M059J (cell line): ENCODE data around the gene DHCR24. TPM values are rescaled to one million over a fixed set of nuclear protein-coding genes. Genes with fewer than 3 reads are reported as not detected.
"Not testable (repeated sequence)": the region's sequence is repeated elsewhere in the genome, so short reads cannot be mapped to it uniquely, and the experiment has no call there.

Experiments used
- DNase-seq: peaks from one replicate; pipeline ENCODE4 v3.0.0-alpha.2; 2012; ENCODE audit warnings: low read depth
- total RNA-seq: library from RNA; depleted of rRNA; stranded (reverse); fragments of >200 nt; shearing (Covaris generic); gene quantifications from 2 replicates; pipeline ENCODE4 v1.2.3, GENCODE V29; 2014

Gene DHCR24
- total RNA-seq, 1 experiment from 2014 or later: 227 TPM

GRCh38 chr1:54887665-54888071 lies 673 bp upstream of the DHCR24 start:
- no peak for DNase-seq

GRCh38 chr1:54885807-54886723 lies 930 bp downstream of the DHCR24 start:
- peak; percentile 36 for DNase-seq

GRCh38 chr1:54885237-54885679 lies 1.7 kb downstream of the DHCR24 start:
- DNase-seq: peak; percentile 38

- DNase-seq: no peak
Measured at GRCh38 chr1:54884768-54885167, 2.2 kb downstream of the DHCR24 start.

DNA sequence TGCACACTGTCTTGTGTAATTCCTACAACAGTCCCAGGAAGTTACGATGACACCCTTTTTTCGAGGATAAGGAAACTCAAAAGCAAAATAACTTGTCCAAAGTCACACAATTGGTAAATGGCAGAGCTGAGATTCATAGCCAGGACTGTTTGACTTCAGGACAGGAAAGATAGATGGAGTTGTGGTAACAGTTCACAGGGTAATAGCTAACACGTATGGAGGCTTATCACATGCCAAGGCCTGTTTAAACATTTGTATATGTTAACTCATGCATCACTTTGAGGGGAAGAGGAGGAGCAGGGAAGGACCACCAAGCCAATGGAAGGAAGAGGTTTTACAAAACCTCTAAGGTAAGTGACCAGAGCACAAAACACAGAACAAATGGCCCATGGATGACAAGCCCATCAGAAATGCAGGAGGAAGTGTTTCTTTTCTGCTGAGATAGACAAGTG lies 2.8 kb downstream of the DHCR24 start:
- DNase-seq: no peak

DNA sequence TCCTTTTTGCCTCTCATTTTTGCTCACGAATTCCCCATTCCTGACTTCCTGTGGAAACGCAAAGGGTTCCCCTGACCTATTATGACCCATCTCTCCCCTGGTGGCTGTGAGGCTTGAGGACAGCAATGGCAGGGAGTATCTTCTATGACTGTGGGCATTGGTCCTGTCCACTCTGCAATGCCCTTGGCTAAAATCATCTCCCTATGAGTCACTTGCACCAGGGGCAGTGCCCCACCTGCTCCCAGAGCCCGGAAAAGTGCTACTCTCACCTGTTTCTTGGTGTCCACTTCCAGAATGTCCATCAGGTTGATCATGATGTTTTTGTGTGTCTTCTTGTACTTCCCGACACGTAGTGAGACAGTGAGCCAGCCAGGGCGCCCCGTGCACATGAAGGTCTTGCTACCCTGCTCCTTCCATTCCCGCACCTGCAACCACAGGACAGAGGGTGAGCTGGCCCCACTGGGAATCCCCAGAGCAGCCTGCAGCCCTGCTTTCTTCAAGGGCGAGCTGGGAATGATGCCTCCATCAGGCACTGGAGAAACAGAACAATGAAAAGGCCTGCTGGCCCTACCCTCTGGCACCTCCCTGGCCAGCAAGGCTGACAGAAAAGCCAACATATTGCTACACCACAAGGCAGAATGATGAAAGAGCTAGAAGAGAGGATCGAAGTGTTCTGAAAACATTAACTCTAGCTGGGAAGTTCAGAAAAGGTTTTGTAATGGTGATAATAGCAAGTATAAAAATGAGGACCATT lies 3.5 kb downstream of the DHCR24 start:
- DNase-seq: no peak

DNA sequence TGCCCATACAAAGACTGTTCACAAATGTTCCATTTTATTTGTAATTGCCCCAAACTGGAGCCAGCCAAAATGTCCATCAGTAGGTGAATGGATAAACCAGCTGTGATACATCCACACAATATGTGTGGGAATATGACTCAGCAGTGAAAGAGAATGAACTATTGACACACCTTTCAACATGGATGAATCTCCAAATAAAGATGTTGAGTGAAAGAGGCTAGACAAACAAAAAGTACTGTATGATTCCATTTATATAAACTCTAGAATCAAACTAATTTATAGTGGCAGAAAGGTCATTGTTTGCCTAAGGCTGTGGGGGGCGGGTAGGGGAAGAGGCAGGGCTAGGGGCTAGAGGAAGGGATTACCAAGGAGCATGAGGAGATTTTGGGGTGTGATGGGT lies 4.5 kb downstream of the DHCR24 start:
- DNase-seq: peak; percentile 60

DNA sequence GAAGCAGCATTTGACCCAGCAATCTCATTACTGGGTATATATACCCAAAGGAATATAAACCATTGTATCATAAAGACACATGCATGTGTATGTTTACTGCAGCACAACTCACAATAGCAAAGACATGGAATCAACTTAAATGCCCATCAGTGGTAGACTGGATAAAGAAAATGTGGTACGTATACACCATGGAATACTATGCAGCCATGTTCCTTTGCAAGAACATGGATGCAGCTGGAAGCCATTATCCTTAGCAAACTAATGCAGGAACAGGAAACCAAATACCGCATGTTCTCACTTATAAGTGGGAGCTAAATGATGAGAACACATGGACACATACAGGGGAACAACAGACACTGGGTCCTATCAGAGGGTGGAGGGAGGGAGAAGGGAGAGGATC lies 5.4 kb downstream of the DHCR24 start:
- not testable (repeated sequence) for DNase-seq

GRCh38 chr1:54879872-54880271 lies 7.1 kb downstream of the DHCR24 start:
- no peak for DNase-seq

DNA sequence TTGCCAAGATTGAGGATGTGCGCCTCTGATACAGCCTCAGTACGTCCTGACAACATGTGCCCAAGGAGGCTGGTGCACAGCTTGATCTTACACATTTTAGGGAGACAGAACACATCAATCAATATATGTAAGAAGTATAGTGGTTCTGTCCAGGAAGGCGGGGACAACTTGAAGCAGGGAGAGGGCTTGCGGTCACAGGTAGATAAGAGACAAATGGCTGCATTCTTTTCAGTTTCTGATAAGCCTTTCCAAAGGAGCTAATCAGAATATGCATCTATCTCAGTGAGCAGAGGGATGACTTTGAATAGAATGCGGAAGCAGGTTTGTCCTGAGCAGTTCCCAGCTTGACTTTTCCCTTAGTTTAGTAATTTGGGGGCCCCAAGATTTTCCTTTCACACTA lies 10.2 kb downstream of the DHCR24 start:
- no peak for DNase-seq

- DNase-seq: no peak
Measured at GRCh38 chr1:54875000-54875399, 12.0 kb downstream of the DHCR24 start.

GRCh38 chr1:54874079-54874830 lies 12.7 kb downstream of the DHCR24 start:
- no peak for DNase-seq

GRCh38 chr1:54872036-54872331 lies 15.0 kb downstream of the DHCR24 start:
- DNase-seq: no peak

- no peak for DNase-seq
Measured at GRCh38 chr1:54871275-54872035, 15.5 kb downstream of the DHCR24 start.

DNA sequence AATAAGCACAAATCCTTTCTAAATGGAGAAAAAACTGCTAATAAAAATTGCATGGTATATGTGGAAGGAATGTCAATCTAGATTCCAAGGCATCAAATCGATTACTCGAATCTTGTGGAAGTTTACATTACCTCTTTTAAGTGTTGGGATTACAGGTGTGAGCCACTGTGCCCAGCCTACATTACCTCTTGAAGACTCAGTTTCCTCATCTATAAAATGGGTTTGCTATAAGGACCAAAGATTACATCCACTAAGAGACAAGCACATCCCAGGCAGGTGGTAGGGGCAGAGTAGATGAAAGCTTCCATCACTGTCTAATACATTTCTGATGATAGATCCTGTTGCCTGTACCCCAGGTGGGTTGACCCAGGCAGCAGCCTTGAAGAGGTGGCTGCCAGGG lies 16.1 kb downstream of the DHCR24 start:
- DNase-seq: no peak

- no peak for DNase-seq
Measured at GRCh38 chr1:54869173-54869851, 17.7 kb downstream of the DHCR24 start.

- no peak for DNase-seq
Measured at GRCh38 chr1:54867717-54868057, 19.3 kb downstream of the DHCR24 start.

- no peak for DNase-seq
Measured at GRCh38 chr1:54866801-54867716, 19.9 kb downstream of the DHCR24 start.

GRCh38 chr1:54865238-54866073 lies 21.5 kb downstream of the DHCR24 start:
- DNase-seq: no peak
